HG03520 (cell line): Measurements from ENCODE around the gene JUNB.

Experiments
- ATAC-seq: cut with Tn5 transposase; IDR thresholded peaks from one replicate; pipeline ENCODE4 v1.9.1; 2021; ENCODE audit warnings: mild to moderate bottlenecking, moderate library complexity; ENCODE audit not compliant: unreplicated experiment

Gene JUNB

DNA sequence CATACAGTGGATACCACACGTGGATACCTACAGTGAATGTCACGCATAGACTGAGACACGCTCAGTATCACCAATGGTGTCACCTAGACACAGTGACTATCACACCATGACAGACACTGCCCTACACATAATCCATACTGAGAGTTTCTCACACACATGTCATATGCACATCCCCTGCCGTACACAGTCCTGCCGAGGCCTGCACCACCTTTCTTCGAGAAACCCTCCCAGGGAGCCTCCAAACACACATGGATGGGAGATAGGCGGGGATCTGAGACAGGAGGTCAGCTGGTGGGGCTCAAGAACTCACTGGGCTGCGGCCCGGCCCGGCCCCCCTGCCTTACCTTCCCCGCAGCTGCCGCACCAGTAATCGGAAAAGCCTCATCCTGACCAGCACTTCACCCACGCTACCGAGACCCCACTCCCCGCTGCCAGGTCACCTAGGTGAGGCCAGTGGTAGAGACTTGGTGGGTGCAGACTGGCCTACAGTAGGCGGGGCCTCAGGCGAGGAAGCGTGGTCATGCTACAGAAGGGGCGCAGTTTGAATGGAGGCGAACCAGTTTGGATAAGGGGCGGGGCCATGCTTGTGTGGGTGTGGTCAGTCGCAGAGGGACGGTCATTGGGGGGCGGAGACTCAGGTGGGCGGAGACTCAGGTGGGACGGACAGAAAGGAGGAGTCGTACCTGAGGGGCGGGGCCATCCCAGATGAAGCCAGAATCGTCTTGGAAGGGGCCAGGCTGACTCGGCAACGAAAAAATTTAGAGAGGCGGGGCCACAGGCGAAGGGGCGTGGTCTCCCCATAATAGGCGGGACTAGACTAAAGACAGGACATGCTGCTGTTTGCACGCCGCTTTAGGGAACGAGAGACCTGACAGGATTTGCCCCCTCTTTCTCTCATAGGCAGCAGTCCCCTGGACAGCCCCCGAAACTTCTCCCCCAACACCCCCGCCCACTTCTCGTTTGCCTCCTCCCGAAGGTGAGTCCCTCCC is 49.1 kb downstream of the JUNB start:
- ATAC-seq = no peak

DNA sequence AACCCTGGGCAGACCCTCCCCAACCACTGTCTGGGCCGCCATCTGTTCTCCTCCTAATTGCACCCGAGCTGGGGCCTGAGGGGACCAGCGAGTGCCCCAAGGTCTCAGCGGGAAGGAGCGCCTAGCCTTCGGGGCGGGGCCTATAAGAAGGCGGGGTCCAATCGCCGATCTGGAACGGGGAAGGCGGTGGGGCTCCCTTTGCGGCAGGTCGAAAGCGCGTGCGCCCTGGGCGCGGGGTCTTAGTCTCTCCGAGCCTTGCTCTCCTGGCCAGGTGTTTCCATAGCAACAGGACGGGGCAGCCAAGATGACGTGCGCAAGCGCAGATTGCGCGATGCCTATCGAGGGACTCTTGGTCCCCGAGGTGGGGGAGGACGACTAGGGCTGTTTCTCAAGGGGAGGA is 49.8 kb downstream of the JUNB start:
- ATAC-seq = no peak

DNA sequence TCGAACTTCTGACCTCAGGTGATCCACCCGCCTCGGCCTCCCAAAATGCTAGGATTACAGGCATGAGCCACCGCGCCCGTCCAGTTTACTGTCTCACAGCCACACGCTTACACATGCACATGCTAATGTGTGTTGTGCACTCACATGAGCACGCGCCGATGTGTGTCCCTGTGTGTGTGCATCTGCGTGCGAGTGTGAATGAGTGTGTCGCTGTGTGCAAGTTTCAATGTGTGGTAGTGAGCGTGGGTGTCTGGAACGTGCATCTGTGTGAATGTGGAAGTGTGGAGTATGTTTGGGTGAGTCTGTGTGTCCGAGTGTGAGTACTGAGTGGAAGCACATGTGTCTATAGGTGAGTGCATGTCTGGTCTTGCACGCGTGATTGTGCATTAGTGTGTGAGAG is 51.2 kb downstream of the JUNB start:
- no peak for ATAC-seq
